Coronary artery (tissue), 2 donors: ENCODE data around the gene COL2A1.

Source experiments
- DNase-seq: peaks from one replicate; pipeline ENCODE4 v3.0.0-alpha.2; 2017; ENCODE audit warnings: low spot score
- H3K27ac ChIP-seq, 2 donors: fragments of 200-600 bp; sonication (generic); one replicate each; pipeline ENCODE4 v1.5.1; 2016 to 2019
- H3K4me3 ChIP-seq: fragments of 200-600 bp; sonication (generic); 2 replicates; pipeline ENCODE4 v1.5.1; 2016; ENCODE audit warnings: mild to moderate bottlenecking, moderate library complexity
- CTCF ChIP-seq: fragments of 200-600 bp; sonication (generic); IDR thresholded peaks from one replicate; pipeline ENCODE4 v1.5.1; 2019; ENCODE audit warnings: antibody characterized with exemption

COL2A1 gene

GRCh38 chr12:48015954-48016353, 11.7 kb upstream of the COL2A1 start:
- H3K4me3 ChIP-seq, result no peak overlapping the region
- no peak overlapping the region for H3K27ac ChIP-seq
- DNase-seq, result no peak
- no peak for TF ChIP-seq CTCF

- no peak for TF ChIP-seq CTCF
Measured at GRCh38 chr12:48015129-48015528, 10.9 kb upstream of the COL2A1 start.

GRCh38 chr12:48013287-48013686, 9.0 kb upstream of the COL2A1 start:
- Histone ChIP-seq H3K27ac (no peak overlapping the region), H3K4me3 (no peak overlapping the region)
- DNase-seq, result no peak
- no peak for TF ChIP-seq CTCF

More at GRCh38 chr12:48015129-48015528, 10.9 kb upstream of the COL2A1 start:
- no peak for DNase-seq
- no peak overlapping the region for H3K4me3 ChIP-seq
- H3K27ac ChIP-seq, result no peak overlapping the region

- DNase-seq, result no peak
- Histone ChIP-seq H3K27ac (no peak overlapping the region), H3K4me3 (no peak overlapping the region)
- TF ChIP-seq CTCF, result no peak
Measured at GRCh38 chr12:48012070-48012469, 7.8 kb upstream of the COL2A1 start.

- H3K27ac ChIP-seq, result no peak overlapping the region
- TF ChIP-seq CTCF, result no peak
- no peak overlapping the region for H3K4me3 ChIP-seq
- DNase-seq, result no peak
Measured at GRCh38 chr12:48010366-48010970, 6.2 kb upstream of the COL2A1 start.

GRCh38 chr12:48009471-48009870, 5.2 kb upstream of the COL2A1 start:
- no peak for TF ChIP-seq CTCF

GRCh38 chr12:48008950-48009349, 4.7 kb upstream of the COL2A1 start:
- DNase-seq, result no peak
- H3K4me3 ChIP-seq, result no peak overlapping the region
- TF ChIP-seq CTCF, result no peak

More at GRCh38 chr12:48009471-48009870, 5.2 kb upstream of the COL2A1 start:
- H3K27ac ChIP-seq, result no peak overlapping the region
- H3K4me3 ChIP-seq, result no peak overlapping the region
- no peak for DNase-seq

More at GRCh38 chr12:48008950-48009349, 4.7 kb upstream of the COL2A1 start:
- H3K27ac ChIP-seq, result no peak overlapping the region
